H1 (cell line): ENCODE measurements around the gene TUBB2B. TPM values are rescaled to one million over a fixed set of nuclear protein-coding genes. Genes with fewer than 3 reads are reported as not detected.
A peak's percentile ranks its signal among the peaks of the same experiment; 100 is the strongest.

Experiments used
- CTCF ChIA-PET: fragments of 300-600 bp; sonication (Branson Sonifier 250); formaldehyde crosslinking; loops from one replicate; lab custom pipeline; 2021; ENCODE audit not compliant: partially characterized antibody; lab: Charles Lee
- POLR2A ChIA-PET: fragments of 300-600 bp; sonication (Branson Sonifier 250); formaldehyde crosslinking; loops from one replicate; lab custom pipeline; 2021; ENCODE audit warnings: inconsistent platforms; ENCODE audit not compliant: partially characterized antibody; lab: Charles Lee
- DNase-seq, 2 experiments: peaks; one replicate each; pipeline versions ENCODE4 v3.0.0 to v3.0.0-alpha.2; 2010 to 2022; ENCODE audit warnings: low spot score in 2 of 2, low read depth in 1 of 2, mixed read lengths in 1 of 2
- FAIRE-seq: peaks from 2 replicates; lab custom pipeline; 2011; peaks lifted over from hg19 to GRCh38; lab: Jason Lieb, UNC
- H2AFZ ChIP-seq: 2 replicates; pipeline ENCODE4 v1.8.1; 2012; ENCODE audit warnings: low read length, inconsistent platforms
- H2AK5ac ChIP-seq: 2 replicates; pipeline ENCODE4 v1.6.1; 2013; ENCODE audit warnings: low read depth, low read length
- H2BK120ac ChIP-seq: replicated peaks from 2 replicates; pipeline ENCODE3; 2013; ENCODE audit warnings: low read depth, low read length, inconsistent platforms
- H2BK12ac ChIP-seq: 2 replicates; pipeline ENCODE4 v1.6.1; 2013; ENCODE audit warnings: low read depth, low read length
- H2BK15ac ChIP-seq: 2 replicates; pipeline ENCODE4 v1.6.1; 2013; ENCODE audit warnings: low read length
- H2BK20ac ChIP-seq: 2 replicates; pipeline ENCODE4 v1.6.1; 2013; ENCODE audit warnings: low read length
- H2BK5ac ChIP-seq: 2 replicates; pipeline ENCODE4 v1.6.1; 2013; ENCODE audit warnings: low read depth, low read length
- H3K14ac ChIP-seq: 2 replicates; pipeline ENCODE4 v1.6.1; 2013; ENCODE audit warnings: inconsistent platforms; ENCODE audit not compliant: insufficient read length
- H3K18ac ChIP-seq: 2 replicates; pipeline ENCODE4 v1.6.1; 2013; ENCODE audit warnings: low read length; ENCODE audit errors: extremely low read depth
- H3K23ac ChIP-seq: 2 replicates; pipeline ENCODE4 v1.6.1; 2013; ENCODE audit warnings: inconsistent platforms; ENCODE audit not compliant: insufficient read length
- H3K23me2 ChIP-seq: 2 replicates; pipeline ENCODE4 v1.6.1; 2013; ENCODE audit warnings: low read depth, low read length
- H3K27ac ChIP-seq: 2 replicates; pipeline ENCODE4 v1.6.1; 2011; ENCODE audit warnings: low read depth, low read length, inconsistent platforms
- H3K27me3 ChIP-seq, 4 experiments: replicated peaks in 1 of 4; 1 replicate in 1 of 4; 2 replicates in 3 of 4; pipeline versions ENCODE4 v1.6.1 to v1.8.1; 2011 to 2013; ENCODE audit warnings: low read length in 3 of 4, mild to moderate bottlenecking in 3 of 4, inconsistent platforms in 2 of 4, mixed read lengths in 2 of 4, moderate library complexity in 1 of 4; ENCODE audit not compliant: control insufficient read depth in 3 of 4, insufficient read depth in 3 of 4; ENCODE audit errors: extremely low read depth in 1 of 4
- H3K36me3 ChIP-seq, 4 experiments: 2 replicates each; pipeline versions ENCODE4 v1.6.1 to v1.8.1; 2011 to 2013; ENCODE audit warnings: mild to moderate bottlenecking in 4 of 4, low read length in 3 of 4, moderate library complexity in 2 of 4, control low read depth in 1 of 4, inconsistent platforms in 1 of 4; ENCODE audit not compliant: insufficient read depth in 4 of 4, control insufficient read depth in 2 of 4
- H3K4ac ChIP-seq: replicated peaks from 2 replicates; pipeline ENCODE3; 2013; ENCODE audit warnings: low read length, low read depth, mixed read lengths, inconsistent platforms; ENCODE audit not compliant: insufficient read length
- H3K4me1 ChIP-seq, 4 experiments: replicated peaks in 1 of 4; 1 replicate in 1 of 4; 2 replicates in 3 of 4; pipeline versions ENCODE4 v1.6.1 to v1.8.1; 2011 to 2013; ENCODE audit warnings: low read length in 3 of 4, inconsistent platforms in 2 of 4, mixed read lengths in 1 of 4; ENCODE audit not compliant: insufficient read depth in 4 of 4, control insufficient read depth in 3 of 4
- H3K4me2 ChIP-seq, 2 experiments: 2 replicates each; pipeline versions ENCODE4 v1.6.1 to v1.8.1; 2011 to 2013; ENCODE audit warnings: low read depth in 2 of 2, low read length in 2 of 2, control low read depth in 1 of 2, inconsistent platforms in 1 of 2, mild to moderate bottlenecking in 1 of 2; ENCODE audit not compliant: insufficient read depth in 1 of 2
- H3K4me3 ChIP-seq, 4 experiments: fragments of 200-600, 300-600 bp in 1 of 4; sonication (generic), shearing (Covaris generic), sonication (Bioruptor Twin) in 1 of 4; 2 replicates each; pipeline versions ENCODE4 v1.5.1 to v1.8.1; 2011 to 2016; ENCODE audit warnings: low read length in 4 of 4, low read depth in 3 of 4, control low read depth in 2 of 4, inconsistent platforms in 2 of 4, mild to moderate bottlenecking in 2 of 4, mixed read lengths in 1 of 4, moderate library complexity in 1 of 4; ENCODE audit not compliant: insufficient read depth in 2 of 4; ENCODE audit errors: extremely low read depth in 1 of 4
- H3K56ac ChIP-seq: replicated peaks from 2 replicates; pipeline ENCODE3; 2013; ENCODE audit warnings: low read depth, mild to moderate bottlenecking, mixed read lengths, low read length, inconsistent platforms; ENCODE audit not compliant: insufficient read length
- H3K79me1 ChIP-seq: 2 replicates; pipeline ENCODE4 v1.6.1; 2013; ENCODE audit warnings: low read depth, low read length, control low read depth
- H3K79me2 ChIP-seq, 2 experiments: 2 replicates each; pipeline versions ENCODE4 v1.6.1 to v1.8.1; 2012 to 2013; ENCODE audit warnings: low read length in 2 of 2, mild to moderate bottlenecking in 2 of 2, inconsistent platforms in 1 of 2; ENCODE audit not compliant: insufficient read depth in 2 of 2, control insufficient read depth in 1 of 2
- H3K9ac ChIP-seq, 4 experiments: replicated peaks in 1 of 4; 1 replicate in 1 of 4; 2 replicates in 3 of 4; pipeline versions ENCODE4 v1.6.1 to v1.8.1; 2011 to 2013; ENCODE audit warnings: low read depth in 3 of 4, low read length in 3 of 4, control low read depth in 2 of 4, mild to moderate bottlenecking in 2 of 4, moderate library complexity in 2 of 4, inconsistent platforms in 1 of 4; ENCODE audit errors: extremely low read depth in 1 of 4
- H3K9me3 ChIP-seq, 2 experiments: 2 replicates each; pipeline versions ENCODE4 v1.6.1 to v1.8.1; 2012 to 2013; ENCODE audit warnings: mild to moderate bottlenecking in 2 of 2, moderate library complexity in 2 of 2, control low read depth in 1 of 2, inconsistent platforms in 1 of 2, low read depth in 1 of 2, low read length in 1 of 2, mixed read lengths in 1 of 2; ENCODE audit not compliant: insufficient read depth in 2 of 2
- H4K20me1 ChIP-seq, 2 experiments: replicated peaks in 1 of 2; 2 replicates each; pipeline versions ENCODE3 to v1.8.1; 2011 to 2013; ENCODE audit warnings: inconsistent platforms in 2 of 2, low read length in 2 of 2, mild to moderate bottlenecking in 1 of 2; ENCODE audit not compliant: insufficient read depth in 2 of 2, control insufficient read depth in 1 of 2
- H4K5ac ChIP-seq: 2 replicates; pipeline ENCODE4 v1.6.1; 2013; ENCODE audit warnings: low read length, low read depth, mixed read lengths, inconsistent platforms; ENCODE audit not compliant: insufficient read length
- H4K8ac ChIP-seq: 2 replicates; pipeline ENCODE4 v1.8.0; 2013; ENCODE audit warnings: mild to moderate bottlenecking, moderate library complexity, low read length, inconsistent platforms; ENCODE audit not compliant: insufficient read depth; ENCODE audit errors: extremely low read depth
- H4K91ac ChIP-seq: replicated peaks from 2 replicates; pipeline ENCODE3; 2013; ENCODE audit warnings: low read length, mixed read lengths, inconsistent platforms; ENCODE audit not compliant: insufficient read length
- BCL11A ChIP-seq, 2 experiments: IDR thresholded peaks; one replicate each; pipeline ENCODE4 v1.6.1; 2011; ENCODE audit warnings: low read depth in 2 of 2, low read length in 2 of 2, mild to moderate bottlenecking in 2 of 2
- CBX5 ChIP-seq: fragments of 300-800, 300-1000 bp; sonication (generic); IDR thresholded peaks from 2 replicates; pipeline ENCODE4 v1.7.1; 2016; ENCODE audit warnings: antibody characterized with exemption, low read length, low read depth
- GABPA ChIP-seq: IDR thresholded peaks from 2 replicates; pipeline ENCODE4 v1.6.1; 2011; ENCODE audit warnings: mild to moderate bottlenecking, low read length, moderate library complexity, borderline replicate concordance; ENCODE audit not compliant: insufficient read depth
- KDM1A ChIP-seq: fragments of 200-600, 300-600 bp; sonication (generic); IDR thresholded peaks from 2 replicates; pipeline ENCODE4 v1.7.1; 2016; ENCODE audit warnings: mild to moderate bottlenecking, low read length, borderline replicate concordance
- KDM4A ChIP-seq: IDR thresholded peaks from one replicate; pipeline ENCODE4 v1.7.1; 2012; ENCODE audit warnings: low read depth, mild to moderate bottlenecking, moderate library complexity, low read length, inconsistent platforms; ENCODE audit not compliant: severe bottlenecking
- NRF1 ChIP-seq: IDR thresholded peaks from 2 replicates; pipeline ENCODE4 v1.6.1; 2011; ENCODE audit warnings: mild to moderate bottlenecking, low read depth, low read length, improper control_type of control experiment
- PHF8 ChIP-seq: fragments of 200-600 bp; sonication (generic); conservative IDR thresholded peaks from 2 replicates; pipeline ENCODE4 v1.7.1; 2012; ENCODE audit warnings: low read depth, mild to moderate bottlenecking, inconsistent platforms, low read length, moderate library complexity
- RAD21 ChIP-seq, 2 experiments: IDR thresholded peaks in 1 of 2; conservative IDR thresholded peaks in 1 of 2; 2 replicates each; pipeline ENCODE4 v1.6.1; 2011; ENCODE audit warnings: low read depth in 2 of 2, low read length in 2 of 2, improper control_type of control experiment in 1 of 2, inconsistent platforms in 1 of 2, mild to moderate bottlenecking in 1 of 2, moderate library complexity in 1 of 2
- SAP30 ChIP-seq: fragments of 300-600 bp; sonication (generic); IDR thresholded peaks from 2 replicates; pipeline ENCODE4 v1.7.1; 2012; ENCODE audit warnings: low read length, moderate library complexity, mild to moderate bottlenecking, inconsistent platforms; ENCODE audit not compliant: insufficient read depth, insufficient replicate concordance
- SRF ChIP-seq: IDR thresholded peaks from 2 replicates; pipeline ENCODE4 v1.6.1; 2011; ENCODE audit warnings: mild to moderate bottlenecking, low read depth, low read length, moderate library complexity
- TCF12 ChIP-seq: IDR thresholded peaks from 2 replicates; pipeline ENCODE4 v1.6.1; 2011; ENCODE audit warnings: low read depth, mild to moderate bottlenecking, low read length
- USF2 ChIP-seq: IDR thresholded peaks from 2 replicates; pipeline ENCODE4 v1.6.1; 2011; ENCODE audit warnings: low read length, improper control_type of control experiment
- WGBS, 2 experiments: shearing (Covaris generic) in 1 of 2; methylation state at CpG; one replicate each; pipeline versions ENCODE4 v1.1.6 to v1.1.7; 2013 to 2015; ENCODE audit warnings: low lambda C conversion rate in 2 of 2, mixed read lengths in 2 of 2, inconsistent platforms in 1 of 2, low coverage in 1 of 2, missing lambda C conversion rate in 1 of 2; ENCODE audit not compliant: insufficient replicate concordance in 2 of 2, insufficient coverage in 1 of 2, insufficient read length in 1 of 2; ENCODE audit errors: extremely low coverage in 1 of 2, missing lambda C conversion rate in 1 of 2; 5-methylcytosine and 5-hydroxymethylcytosine counted together
- polyA plus RNA-seq, 7 experiments: library from polyadenylated mRNA; depleted of rRNA in 3 of 7; stranded (reverse) in 5 of 7; unstranded in 2 of 7; fragments of >200 nt in 5 of 7; fragments of 200-250 nt in 2 of 7; gene quantifications; 1 replicate in 5 of 7; 2 replicates in 1 of 7; 4 replicates in 1 of 7; pipeline versions ENCODE4 v1.2.1 to v1.2.3, GENCODE V29; 2011 to 2013; ENCODE audit warnings: missing spikeins in 2 of 7, mixed read lengths in 2 of 7
- total RNA-seq: library from RNA; stranded (reverse); fragmentation: NEBNext Ultra II Directional; extraction: Animal tissue kit (Norgen Biotek cat#: 25700); gene quantifications from 2 replicates; pipeline ENCODE4 v1.2.1, GENCODE V29; 2021

TUBB2B gene
- total and polyA plus RNA-seq, 2 of the 8 experiments (the other 6 are each of a cell fraction or from before 2014, with no cell fraction given) = 612 to 722 TPM

DNA sequence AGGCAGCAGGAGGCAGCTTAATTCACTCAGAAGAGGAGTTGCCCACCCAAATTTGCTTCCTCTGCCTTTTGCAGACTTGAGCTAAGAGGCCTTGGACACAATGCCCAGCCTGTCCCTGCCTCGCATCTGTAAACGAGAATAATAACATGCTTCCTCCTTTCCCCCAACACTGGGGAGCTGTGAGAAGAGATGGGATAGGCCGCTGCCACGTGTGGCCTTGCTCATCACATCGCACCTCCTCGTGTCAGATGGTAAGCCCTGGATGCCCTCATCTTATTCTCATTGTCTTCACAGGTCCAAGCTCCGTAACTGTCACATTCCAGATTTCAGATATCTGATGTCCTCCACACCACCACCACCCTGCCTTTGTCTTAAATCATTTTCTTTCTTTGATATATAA, 13.1 kb upstream of the TUBB2B start:
- Histone ChIP-seq H3K4ac (no peak overlapping the region), H3K18ac (no peak overlapping the region), H3K23me2 (no peaks in the 10 kb centered on the region), H3K9me3 (no peaks in the 10 kb centered on the region), H3K4me3 (no peak overlapping the region), H3K27me3 (no peaks in the 10 kb centered on the region), H3K56ac (no peak overlapping the region), H2AFZ (no peak overlapping the region), H3K27ac (no peak overlapping the region), H3K4me1 (peaks cover 0 to under 1% (median 0%) of the 10 kb centered on the region in 4 experiments; a peak in 3 of 7 replicates), H2BK120ac (no peak overlapping the region), H4K8ac (0 out of 2 replicates have a peak overlapping the region, but pooled peaks have one; percentile 18), H3K9ac (no peak overlapping the region), H3K79me2 (no peaks in the 10 kb centered on the region), H2BK5ac (no peak overlapping the region), H3K14ac (no peak overlapping the region), H4K5ac (no peak overlapping the region), H3K4me2 (no peak overlapping the region), H2BK20ac (no peak overlapping the region), H2BK15ac (no peak overlapping the region), H4K91ac (no peak overlapping the region), H2BK12ac (no peak overlapping the region), H4K20me1 (no peaks in the 10 kb centered on the region), H3K79me1 (no peaks in the 10 kb centered on the region), H3K23ac (no peak overlapping the region), H2AK5ac (0 out of 2 replicates have a peak overlapping the region, but pooled peaks have one; percentile 65), H3K36me3 (no peaks in the 10 kb centered on the region)
- DNase-seq (no peak), FAIRE-seq (no peak)
- CTCF ChIA-PET = interaction anchor here (0.9 to 17.3 kb wide), 11 partner anchors 9 to 506 kb away, joined by 3 to 263 read pairs (median 6); partner anchors contain the start of gene TUBB2A
- POLR2A ChIA-PET = interaction anchor here (0.7 to 3.4 kb wide), 6 partner anchors 8 to 99 kb away, joined by 3 to 15 read pairs (median 4); no protein-coding TSS in a partner anchor
- 87% methylated on average over 7 of the region's 7 CpGs; no CpG with 5 or more reads in 1 of the 2 experiments for WGBS, 2 experiments
- TF ChIP-seq SRF (no peak), RAD21 (IDR thresholded peaks at IDR 0.05 in 1 of 2, conservative IDR thresholded peaks at IDR 0.05 in 1 of 2; ENCODE audit: low read depth in 2 of 2, low read length in 2 of 2) (no peak), KDM4A (no peak), TCF12 (no peak), USF2 (no peak), GABPA (no peak), KDM1A (no peak), CBX5 (no peak), BCL11A (IDR thresholded peaks at IDR 0.05; ENCODE audit: low read depth in 2 of 2, low read length in 2 of 2) (no peak), NRF1 (no peak), SAP30 (no peak), PHF8 (no peak)
